ENCODE data around the gene CACNA2D4. TPM values are rescaled to one million over a fixed set of nuclear protein-coding genes. Genes with fewer than 3 reads are reported as not detected.

Gene CACNA2D4
- total RNA-seq, 4 donors from 2014 or later: 0.84 to 3.8 (median 3.4) TPM

DNA sequence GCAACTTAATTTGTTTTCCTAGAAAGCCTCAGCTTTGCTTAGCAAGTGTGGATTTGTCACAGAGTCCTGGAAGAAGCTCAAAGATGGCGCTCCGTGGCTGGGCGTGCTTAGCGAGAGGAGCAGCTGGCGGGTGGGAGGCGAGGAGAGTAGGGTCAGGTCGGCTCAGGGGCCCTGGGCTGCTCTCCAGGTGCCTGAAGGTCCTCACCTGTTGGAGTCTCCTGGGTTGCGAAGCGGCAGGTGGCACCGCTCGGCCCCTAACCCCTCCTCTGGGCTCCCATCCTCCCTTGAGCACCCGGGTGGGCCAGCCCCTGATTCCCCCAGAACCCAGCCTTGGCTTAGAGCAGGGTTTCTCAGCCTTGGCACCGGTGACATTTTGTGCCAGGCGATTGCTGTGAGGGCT is 73.0 kb downstream of the CACNA2D4 start:
- no peak for DNase-seq (ENCODE audit: extremely low spot score)
- Histone ChIP-seq H3K4me1 (no peaks in the 10 kb centered on the region), H3K27me3 (peaks cover 0 to 30% (median 0%) of the 10 kb centered on the region in 4 donors), H3K4me3 (no peak overlapping the region), H3K27ac (replicated peaks in 1 of 4) (no peak overlapping the region), H3K36me3 (no peaks in the 10 kb centered on the region), H3K9me3 (no peaks in the 10 kb centered on the region)
- intact Hi-C loops (cut with DNase I): no loop called here
- TF ChIP-seq, protein P1, sequence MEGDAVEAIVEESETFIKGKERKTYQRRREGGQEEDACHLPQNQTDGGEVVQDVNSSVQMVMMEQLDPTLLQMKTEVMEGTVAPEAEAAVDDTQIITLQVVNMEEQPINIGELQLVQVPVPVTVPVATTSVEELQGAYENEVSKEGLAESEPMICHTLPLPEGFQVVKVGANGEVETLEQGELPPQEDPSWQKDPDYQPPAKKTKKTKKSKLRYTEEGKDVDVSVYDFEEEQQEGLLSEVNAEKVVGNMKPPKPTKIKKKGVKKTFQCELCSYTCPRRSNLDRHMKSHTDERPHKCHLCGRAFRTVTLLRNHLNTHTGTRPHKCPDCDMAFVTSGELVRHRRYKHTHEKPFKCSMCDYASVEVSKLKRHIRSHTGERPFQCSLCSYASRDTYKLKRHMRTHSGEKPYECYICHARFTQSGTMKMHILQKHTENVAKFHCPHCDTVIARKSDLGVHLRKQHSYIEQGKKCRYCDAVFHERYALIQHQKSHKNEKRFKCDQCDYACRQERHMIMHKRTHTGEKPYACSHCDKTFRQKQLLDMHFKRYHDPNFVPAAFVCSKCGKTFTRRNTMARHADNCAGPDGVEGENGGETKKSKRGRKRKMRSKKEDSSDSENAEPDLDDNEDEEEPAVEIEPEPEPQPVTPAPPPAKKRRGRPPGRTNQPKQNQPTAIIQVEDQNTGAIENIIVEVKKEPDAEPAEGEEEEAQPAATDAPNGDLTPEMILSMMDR (IDR thresholded peaks at IDR 0.05): no peak
- TF ChIP-seq POLR2A (IDR thresholded peaks at IDR 0.05; ENCODE audit: low read depth): no peak
- 78% methylated on average over 7 of the region's 14 CpGs for WGBS

DNA sequence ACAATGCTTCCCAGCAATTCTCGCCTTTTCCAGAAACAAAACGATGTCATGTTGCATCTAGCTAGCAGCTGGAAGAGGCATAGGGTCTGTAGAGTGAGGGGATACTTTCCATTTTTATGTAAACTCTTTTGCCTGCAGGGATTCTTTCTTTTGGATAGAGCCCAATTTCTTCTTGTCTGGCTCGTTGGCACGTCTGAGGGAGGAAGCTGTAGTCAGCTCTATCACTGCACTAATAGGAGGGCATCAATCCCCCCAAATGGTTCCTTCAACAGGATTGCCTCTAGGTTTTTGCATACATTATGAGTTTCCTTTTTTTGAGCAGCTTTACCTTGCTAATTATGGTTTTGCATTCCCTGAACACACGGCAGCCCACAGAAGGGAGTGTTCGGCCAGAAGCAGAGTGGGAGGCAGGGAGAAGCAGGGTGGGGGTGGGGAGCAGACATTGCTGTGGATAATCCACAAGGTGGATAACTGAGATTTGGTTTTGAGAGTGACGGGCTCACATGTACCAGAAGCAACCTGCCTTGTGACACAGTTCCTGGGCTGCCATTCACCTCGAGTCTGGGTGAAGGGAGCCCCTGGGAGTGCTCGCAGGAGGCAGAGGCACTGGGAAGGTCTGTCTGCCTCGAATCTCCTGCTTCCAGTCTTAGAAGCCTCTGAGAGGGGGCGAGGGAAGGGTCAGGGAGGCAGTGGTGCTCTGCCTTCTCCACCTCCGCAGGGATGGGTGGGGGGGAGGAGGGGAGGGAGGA is 73.6 kb downstream of the CACNA2D4 start:
- H3K36me3 ChIP-seq: no peaks in the 10 kb centered on the region
- TF ChIP-seq POLR2AphosphoS5 (IDR thresholded peaks at IDR 0.05) (no peak), POLR2A (IDR thresholded peaks at IDR 0.05; ENCODE audit: low read depth) (no peak), EP300 (IDR thresholded peaks at IDR 0.05) (no peak)
- TF ChIP-seq, protein P1 (IDR thresholded peaks at IDR 0.05): no peak
- H3K9me3 ChIP-seq: no peaks in the 10 kb centered on the region
- H3K4me3 ChIP-seq: no peak overlapping the region
- H3K27ac ChIP-seq (replicated peaks in 1 of 4): no peak overlapping the region
- H3K27me3 ChIP-seq: peaks cover 0 to 30% (median 0%) of the 10 kb centered on the region in 4 donors
- DNase-seq (ENCODE audit: extremely low spot score): no peak
- intact Hi-C loops (cut with DNase I): no loop called here
- 49% methylated on average over 12 of the region's 12 CpGs for WGBS
- H3K4me1 ChIP-seq: no peaks in the 10 kb centered on the region

DNA sequence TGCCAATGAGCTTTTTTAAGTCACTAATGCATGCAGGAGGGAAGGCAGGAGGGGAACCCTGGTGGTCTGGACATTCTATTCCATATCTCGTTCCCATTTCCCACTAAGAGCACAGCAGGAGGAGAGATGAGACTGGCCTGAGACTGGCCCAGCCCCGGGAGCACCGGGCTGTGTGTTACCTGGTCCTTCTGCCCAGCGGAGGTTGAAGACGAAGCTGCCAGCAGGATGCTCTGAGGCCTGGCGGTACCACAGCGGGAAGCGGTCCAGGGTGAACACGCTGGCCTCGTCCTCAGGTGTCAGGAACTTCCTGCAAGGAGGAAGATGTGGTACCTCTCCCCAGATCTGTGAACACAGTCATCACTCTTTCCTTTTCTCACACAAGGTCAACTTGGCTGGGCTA is 74.2 kb downstream of the CACNA2D4 start:
- H3K4me1 ChIP-seq: no peaks in the 10 kb centered on the region
- no peak overlapping the region for H3K4me3 ChIP-seq
- no peak for DNase-seq (ENCODE audit: extremely low spot score)
- H3K27me3 ChIP-seq: peaks cover 0 to 30% (median 0%) of the 10 kb centered on the region in 4 donors
- no peaks in the 10 kb centered on the region for H3K36me3 ChIP-seq
- intact Hi-C loops (cut with DNase I): no loop called here
- TF ChIP-seq EP300 (IDR thresholded peaks at IDR 0.05) (no peak), POLR2AphosphoS5 (IDR thresholded peaks at IDR 0.05) (no peak), POLR2A (IDR thresholded peaks at IDR 0.05; ENCODE audit: low read depth) (no peak)
- TF ChIP-seq, protein P1 (IDR thresholded peaks at IDR 0.05): no peak
- H3K9me3 ChIP-seq: no peaks in the 10 kb centered on the region
- no peak overlapping the region for H3K27ac ChIP-seq (replicated peaks in 1 of 4)
- 88% methylated on average over 7 of the region's 10 CpGs for WGBS

DNA sequence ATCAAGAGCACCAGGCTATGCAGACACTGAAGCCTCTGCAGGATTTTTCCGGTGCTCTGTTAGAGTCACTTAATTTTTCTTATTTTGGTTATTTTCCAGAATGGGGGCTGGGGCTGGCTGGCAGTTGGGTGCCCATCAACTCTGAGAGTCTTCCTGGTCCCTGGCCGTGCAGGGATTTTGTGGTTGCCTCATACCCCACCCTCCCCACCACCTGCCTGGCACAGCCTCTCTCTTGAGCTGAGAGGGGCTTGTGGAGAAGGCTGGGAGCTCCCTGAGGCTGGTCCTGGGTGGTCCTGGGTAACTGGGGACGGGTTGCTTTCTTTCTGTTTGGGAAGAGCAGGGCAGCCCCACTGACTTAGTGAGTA is 74.8 kb downstream of the CACNA2D4 start:
- Histone ChIP-seq H3K4me1 (no peaks in the 10 kb centered on the region), H3K36me3 (no peaks in the 10 kb centered on the region), H3K4me3 (no peak overlapping the region), H3K27ac (replicated peaks in 1 of 4) (no peak overlapping the region), H3K9me3 (no peaks in the 10 kb centered on the region), H3K27me3 (peaks cover 0 to 30% (median 0%) of the 10 kb centered on the region in 4 donors)
- no peak for DNase-seq (ENCODE audit: extremely low spot score)
- intact Hi-C loops (cut with DNase I): no loop called here
- 40% methylated on average over 3 of the region's 3 CpGs for WGBS
- TF ChIP-seq POLR2A (IDR thresholded peaks at IDR 0.05; ENCODE audit: low read depth) (no peak), POLR2AphosphoS5 (IDR thresholded peaks at IDR 0.05) (no peak), EP300 (IDR thresholded peaks at IDR 0.05) (no peak)
- TF ChIP-seq, protein P1 (IDR thresholded peaks at IDR 0.05): no peak

All from esophagus muscularis mucosa (tissue), 4 donors.